Activated naive CD8-positive, alpha-beta T cell (primary cell): ENCODE data around the gene DCST2.

Experiments
- H3K27ac Mint-ChIP-seq: one replicate; pipeline ENCODE4 v1.8.0; 2021; ENCODE audit warnings: mixed read lengths
- H3K27me3 Mint-ChIP-seq: one replicate; pipeline ENCODE4 v1.8.0; 2021; ENCODE audit warnings: mixed read lengths
- H3K36me3 Mint-ChIP-seq: one replicate; pipeline ENCODE4 v1.8.0; 2021; ENCODE audit warnings: mixed read lengths
- H3K4me1 Mint-ChIP-seq: one replicate; pipeline ENCODE4 v1.8.0; 2021; ENCODE audit warnings: low read depth, mixed read lengths
- H3K4me3 Mint-ChIP-seq: one replicate; pipeline ENCODE4 v1.8.0; 2021; ENCODE audit warnings: mild to moderate bottlenecking, mixed read lengths
- H3K9me3 Mint-ChIP-seq: one replicate; pipeline ENCODE4 v1.8.0; 2021; ENCODE audit warnings: low read depth, mixed read lengths

DCST2 gene

GRCh38 chr1:155033524-155033923, at the start of gene DCST2, which contains the start of gene DCST1:
Gene DCST2 (minus strand): TSS chr1:155033781. CDS start chr1:155033701, 80 bp downstream.
Gene DCST1 (plus strand): TSS chr1:155033824. CDS start chr1:155034037, 213 bp downstream.
- H3K9me3 Mint-ChIP-seq = no peaks in the 10 kb centered on the region
- no peaks in the 10 kb centered on the region for H3K27me3 Mint-ChIP-seq
- no peak within 1 kb of the TSS for H3K4me3 Mint-ChIP-seq
- no peak within 1 kb of the TSS for H3K27ac Mint-ChIP-seq
- no peaks in the 10 kb centered on the region for H3K4me1 Mint-ChIP-seq
- no peaks in the 10 kb centered on the region for H3K36me3 Mint-ChIP-seq

GRCh38 chr1:155083052-155083541, 49.5 kb upstream of the DCST2 start:
- Mint-ChIP-seq H3K4me1 (peaks cover 45% of the 10 kb centered on the region), H3K4me3 (no peak overlapping the region), H3K9me3 (no peaks in the 10 kb centered on the region), H3K36me3 (no peaks in the 10 kb centered on the region), H3K27ac (no peak overlapping the region), H3K27me3 (peaks cover 19% of the 10 kb centered on the region)

- H3K36me3 Mint-ChIP-seq = no peaks in the 10 kb centered on the region
- H3K27me3 Mint-ChIP-seq = peaks cover 19% of the 10 kb centered on the region
- H3K9me3 Mint-ChIP-seq = no peaks in the 10 kb centered on the region
- H3K27ac Mint-ChIP-seq = no peak overlapping the region
- H3K4me1 Mint-ChIP-seq = peaks cover 45% of the 10 kb centered on the region
- H3K4me3 Mint-ChIP-seq = peak overlapping the region; percentile 59
Observed at GRCh38 chr1:155082301-155083051, 48.9 kb upstream of the DCST2 start.

GRCh38 chr1:155081472-155082300, 48.1 kb upstream of the DCST2 start:
- no peaks in the 10 kb centered on the region for H3K9me3 Mint-ChIP-seq
- H3K4me3 Mint-ChIP-seq = peak overlapping the region; percentile 84
- H3K27me3 Mint-ChIP-seq = peaks cover 19% of the 10 kb centered on the region
- peak overlapping the region; percentile 7 for H3K27ac Mint-ChIP-seq
- H3K4me1 Mint-ChIP-seq = peaks cover 45% of the 10 kb centered on the region
- no peaks in the 10 kb centered on the region for H3K36me3 Mint-ChIP-seq

- no peak overlapping the region for H3K27ac Mint-ChIP-seq
- H3K4me3 Mint-ChIP-seq = peak overlapping the region; percentile 84
- H3K27me3 Mint-ChIP-seq = peaks cover 19% of the 10 kb centered on the region
- H3K4me1 Mint-ChIP-seq = peaks cover 40% of the 10 kb centered on the region
- H3K9me3 Mint-ChIP-seq = no peaks in the 10 kb centered on the region
- H3K36me3 Mint-ChIP-seq = no peaks in the 10 kb centered on the region
Observed at GRCh38 chr1:155080312-155081228, 47.0 kb upstream of the DCST2 start.

- peak overlapping the region; percentile 87 for H3K4me3 Mint-ChIP-seq
- H3K9me3 Mint-ChIP-seq = no peaks in the 10 kb centered on the region
- peak overlapping the region; percentile 76 for H3K27ac Mint-ChIP-seq
- H3K27me3 Mint-ChIP-seq = peaks cover 19% of the 10 kb centered on the region
- H3K36me3 Mint-ChIP-seq = no peaks in the 10 kb centered on the region
- H3K4me1 Mint-ChIP-seq = peaks cover 36% of the 10 kb centered on the region
Observed at GRCh38 chr1:155079487-155080311, 46.1 kb upstream of the DCST2 start.

GRCh38 chr1:155079210-155079486, 45.6 kb upstream of the DCST2 start:
- Mint-ChIP-seq H3K27me3 (peaks cover 19% of the 10 kb centered on the region), H3K36me3 (no peaks in the 10 kb centered on the region)

GRCh38 chr1:155078469-155079209, 45.1 kb upstream of the DCST2 start, which contains the start of gene EFNA3:
Gene EFNA3 (plus strand): TSS chr1:155078837. CDS start chr1:155078942, 105 bp downstream.
- H3K4me1 Mint-ChIP-seq = peaks cover 31% of the 10 kb centered on the region
- H3K27me3 Mint-ChIP-seq = peaks cover 14% of the 10 kb centered on the region
- H3K36me3 Mint-ChIP-seq = no peaks in the 10 kb centered on the region
- H3K27ac Mint-ChIP-seq = peak within 1 kb of the TSS; percentile 76
- H3K4me3 Mint-ChIP-seq = peak within 1 kb of the TSS; percentile 87
- no peaks in the 10 kb centered on the region for H3K9me3 Mint-ChIP-seq

More at GRCh38 chr1:155079210-155079486, 45.6 kb upstream of the DCST2 start:
- Mint-ChIP-seq H3K4me1 (peaks cover 32% of the 10 kb centered on the region), H3K9me3 (no peaks in the 10 kb centered on the region), H3K27ac (no peak overlapping the region), H3K4me3 (peak overlapping the region; percentile 87)

- H3K36me3 Mint-ChIP-seq = no peaks in the 10 kb centered on the region
Observed at GRCh38 chr1:155077758-155078445, 44.3 kb upstream of the DCST2 start.

GRCh38 chr1:155077346-155077745, 43.8 kb upstream of the DCST2 start:
- H3K27ac Mint-ChIP-seq = no peak overlapping the region
- H3K27me3 Mint-ChIP-seq = peaks cover 11% of the 10 kb centered on the region
- H3K9me3 Mint-ChIP-seq = no peaks in the 10 kb centered on the region
- no peak overlapping the region for H3K4me3 Mint-ChIP-seq
- peaks cover 30% of the 10 kb centered on the region for H3K4me1 Mint-ChIP-seq
- H3K36me3 Mint-ChIP-seq = no peaks in the 10 kb centered on the region

More at GRCh38 chr1:155077758-155078445, 44.3 kb upstream of the DCST2 start:
- Mint-ChIP-seq H3K27ac (no peak overlapping the region), H3K27me3 (peaks cover 13% of the 10 kb centered on the region), H3K4me3 (peak overlapping the region; percentile 48), H3K4me1 (peaks cover 33% of the 10 kb centered on the region), H3K9me3 (no peaks in the 10 kb centered on the region)

- H3K27me3 Mint-ChIP-seq = peaks cover 7% of the 10 kb centered on the region
- H3K4me1 Mint-ChIP-seq = peaks cover 31% of the 10 kb centered on the region
Observed at GRCh38 chr1:155076371-155076770, 42.8 kb upstream of the DCST2 start.

GRCh38 chr1:155075535-155075934, 42.0 kb upstream of the DCST2 start:
- no peak overlapping the region for H3K4me3 Mint-ChIP-seq
- no peak overlapping the region for H3K27ac Mint-ChIP-seq
- H3K4me1 Mint-ChIP-seq = peaks cover 29% of the 10 kb centered on the region
- peaks cover 3% of the 10 kb centered on the region for H3K27me3 Mint-ChIP-seq
- H3K9me3 Mint-ChIP-seq = no peaks in the 10 kb centered on the region
- H3K36me3 Mint-ChIP-seq = no peaks in the 10 kb centered on the region

More at GRCh38 chr1:155076371-155076770, 42.8 kb upstream of the DCST2 start:
- no peak overlapping the region for H3K27ac Mint-ChIP-seq
- H3K4me3 Mint-ChIP-seq = no peak overlapping the region
- no peaks in the 10 kb centered on the region for H3K9me3 Mint-ChIP-seq
- H3K36me3 Mint-ChIP-seq = no peaks in the 10 kb centered on the region
